Stimulated activated naive CD8-positive, alpha-beta T cell treated with anti-CD3 and anti-CD28 coated beads, Interleukin-15, Interleukin-2, amounts not matched to agents 100 ng/mL and 50 ng/mL, for 24 hours (primary cell): ENCODE data around the gene NPY4R.
"Not testable (repeated sequence)": the region's sequence is repeated elsewhere in the genome, so short reads cannot be mapped to it uniquely, and the experiment has no call there.

Experiments used
- H3K27ac Mint-ChIP-seq: one replicate; pipeline ENCODE4 v1.8.0; 2021; ENCODE audit warnings: mild to moderate bottlenecking, mixed read lengths
- H3K27me3 Mint-ChIP-seq: one replicate; pipeline ENCODE4 v1.8.0; 2021; ENCODE audit warnings: mixed read lengths
- H3K36me3 Mint-ChIP-seq: one replicate; pipeline ENCODE4 v1.8.0; 2021; ENCODE audit warnings: low read depth, mixed read lengths
- H3K4me1 Mint-ChIP-seq: one replicate; pipeline ENCODE4 v1.8.0; 2021; ENCODE audit warnings: low read depth, mixed read lengths
- H3K4me3 Mint-ChIP-seq: one replicate; pipeline ENCODE4 v1.8.0; 2021; ENCODE audit warnings: mild to moderate bottlenecking, mixed read lengths
- H3K9me3 Mint-ChIP-seq: one replicate; pipeline ENCODE4 v1.8.0; 2021; ENCODE audit warnings: mixed read lengths

NPY4R gene

GRCh38 chr10:46465765-46466164, at the start of gene NPY4R:
Gene NPY4R (minus strand): TSS chr10:46465958. CDS start chr10:46462635, 3,323 bp downstream.
- H3K4me1 Mint-ChIP-seq, H3K4me3 Mint-ChIP-seq, H3K9me3 Mint-ChIP-seq, H3K27me3 Mint-ChIP-seq, H3K36me3 Mint-ChIP-seq, H3K27ac Mint-ChIP-seq: not testable (repeated sequence)

GRCh38 chr10:46515366-46515765, 49.6 kb upstream of the NPY4R start:
- H3K27me3 Mint-ChIP-seq: no peaks in the 10 kb centered on the region
- H3K4me1 Mint-ChIP-seq: no peaks in the 10 kb centered on the region
- H3K4me3 Mint-ChIP-seq: no peak overlapping the region
- H3K36me3 Mint-ChIP-seq: no peaks in the 10 kb centered on the region
- H3K27ac Mint-ChIP-seq: no peak overlapping the region
- no peaks in the 10 kb centered on the region for H3K9me3 Mint-ChIP-seq

- no peaks in the 10 kb centered on the region for H3K9me3 Mint-ChIP-seq
- no peak overlapping the region for H3K4me3 Mint-ChIP-seq
- no peaks in the 10 kb centered on the region for H3K4me1 Mint-ChIP-seq
- no peaks in the 10 kb centered on the region for H3K27me3 Mint-ChIP-seq
- no peaks in the 10 kb centered on the region for H3K36me3 Mint-ChIP-seq
- no peak overlapping the region for H3K27ac Mint-ChIP-seq
These were observed 49.1 kb upstream of the NPY4R start for GRCh38 chr10:46514899-46515298.

- Mint-ChIP-seq H3K4me1 (no peaks in the 10 kb centered on the region), H3K9me3 (no peaks in the 10 kb centered on the region), H3K36me3 (no peaks in the 10 kb centered on the region), H3K27ac (no peak overlapping the region), H3K27me3 (no peaks in the 10 kb centered on the region), H3K4me3 (no peak overlapping the region)
These were observed 48.7 kb upstream of the NPY4R start for GRCh38 chr10:46514431-46514861.

GRCh38 chr10:46513333-46513732, 47.6 kb upstream of the NPY4R start:
- H3K36me3 Mint-ChIP-seq, H3K9me3 Mint-ChIP-seq: not testable (repeated sequence)

GRCh38 chr10:46512725-46513124, 47.0 kb upstream of the NPY4R start:
- not testable (repeated sequence) for H3K4me1 Mint-ChIP-seq, H3K27ac Mint-ChIP-seq, H3K27me3 Mint-ChIP-seq, H3K4me3 Mint-ChIP-seq, H3K9me3 Mint-ChIP-seq, H3K36me3 Mint-ChIP-seq

More at GRCh38 chr10:46513333-46513732, 47.6 kb upstream of the NPY4R start:
- not testable (repeated sequence) for H3K27ac Mint-ChIP-seq, H3K27me3 Mint-ChIP-seq, H3K4me1 Mint-ChIP-seq, H3K4me3 Mint-ChIP-seq

- H3K27ac Mint-ChIP-seq, H3K9me3 Mint-ChIP-seq, H3K27me3 Mint-ChIP-seq, H3K36me3 Mint-ChIP-seq, H3K4me3 Mint-ChIP-seq, H3K4me1 Mint-ChIP-seq: not testable (repeated sequence)
These were observed 46.2 kb upstream of the NPY4R start for GRCh38 chr10:46512002-46512401.

- H3K9me3 Mint-ChIP-seq, H3K36me3 Mint-ChIP-seq, H3K27ac Mint-ChIP-seq, H3K27me3 Mint-ChIP-seq, H3K4me1 Mint-ChIP-seq, H3K4me3 Mint-ChIP-seq: not testable (repeated sequence)
These were observed 34.2 kb upstream of the NPY4R start for GRCh38 chr10:46499990-46500389.

- not testable (repeated sequence) for H3K27me3 Mint-ChIP-seq, H3K9me3 Mint-ChIP-seq, H3K27ac Mint-ChIP-seq, H3K4me1 Mint-ChIP-seq, H3K4me3 Mint-ChIP-seq, H3K36me3 Mint-ChIP-seq
These were observed 33.4 kb upstream of the NPY4R start for GRCh38 chr10:46498985-46499703.

GRCh38 chr10:46497878-46498277, 32.1 kb upstream of the NPY4R start:
- not testable (repeated sequence) for H3K9me3 Mint-ChIP-seq, H3K4me1 Mint-ChIP-seq, H3K27ac Mint-ChIP-seq, H3K4me3 Mint-ChIP-seq, H3K27me3 Mint-ChIP-seq, H3K36me3 Mint-ChIP-seq

GRCh38 chr10:46497401-46497800, 31.6 kb upstream of the NPY4R start:
- not testable (repeated sequence) for H3K27ac Mint-ChIP-seq, H3K4me1 Mint-ChIP-seq, H3K4me3 Mint-ChIP-seq, H3K9me3 Mint-ChIP-seq, H3K27me3 Mint-ChIP-seq, H3K36me3 Mint-ChIP-seq

- H3K4me3 Mint-ChIP-seq, H3K4me1 Mint-ChIP-seq: not testable (repeated sequence)
These were observed 25.8 kb upstream of the NPY4R start for GRCh38 chr10:46491364-46492114.

GRCh38 chr10:46490285-46490684, 24.5 kb upstream of the NPY4R start:
- not testable (repeated sequence) for H3K9me3 Mint-ChIP-seq, H3K27ac Mint-ChIP-seq, H3K4me1 Mint-ChIP-seq, H3K36me3 Mint-ChIP-seq, H3K4me3 Mint-ChIP-seq, H3K27me3 Mint-ChIP-seq

More at GRCh38 chr10:46491364-46492114, 25.8 kb upstream of the NPY4R start:
- H3K9me3 Mint-ChIP-seq, H3K27ac Mint-ChIP-seq, H3K36me3 Mint-ChIP-seq, H3K27me3 Mint-ChIP-seq: not testable (repeated sequence)

GRCh38 chr10:46486459-46486858, 20.7 kb upstream of the NPY4R start:
- not testable (repeated sequence) for H3K9me3 Mint-ChIP-seq, H3K4me1 Mint-ChIP-seq, H3K36me3 Mint-ChIP-seq, H3K27me3 Mint-ChIP-seq, H3K27ac Mint-ChIP-seq, H3K4me3 Mint-ChIP-seq

- H3K4me3 Mint-ChIP-seq, H3K27me3 Mint-ChIP-seq, H3K27ac Mint-ChIP-seq, H3K36me3 Mint-ChIP-seq, H3K9me3 Mint-ChIP-seq, H3K4me1 Mint-ChIP-seq: not testable (repeated sequence)
These were observed 9.1 kb upstream of the NPY4R start for GRCh38 chr10:46474746-46475320.

GRCh38 chr10:46473758-46474157, 8.0 kb upstream of the NPY4R start:
- not testable (repeated sequence) for H3K4me3 Mint-ChIP-seq, H3K27ac Mint-ChIP-seq, H3K36me3 Mint-ChIP-seq, H3K27me3 Mint-ChIP-seq, H3K4me1 Mint-ChIP-seq, H3K9me3 Mint-ChIP-seq
